GM19025 (cell line): Measurements from ENCODE around the gene RAD51B.
"Not testable (repeated sequence)": the region's sequence is repeated elsewhere in the genome, so short reads cannot be mapped to it uniquely, and the experiment has no call there.

ENCODE experiments used
- ATAC-seq: cut with Tn5 transposase; IDR thresholded peaks from one replicate; pipeline ENCODE4 v1.9.1; 2021; ENCODE audit warnings: mild to moderate bottlenecking, low read depth, moderate library complexity; ENCODE audit not compliant: unreplicated experiment

Gene RAD51B

DNA sequence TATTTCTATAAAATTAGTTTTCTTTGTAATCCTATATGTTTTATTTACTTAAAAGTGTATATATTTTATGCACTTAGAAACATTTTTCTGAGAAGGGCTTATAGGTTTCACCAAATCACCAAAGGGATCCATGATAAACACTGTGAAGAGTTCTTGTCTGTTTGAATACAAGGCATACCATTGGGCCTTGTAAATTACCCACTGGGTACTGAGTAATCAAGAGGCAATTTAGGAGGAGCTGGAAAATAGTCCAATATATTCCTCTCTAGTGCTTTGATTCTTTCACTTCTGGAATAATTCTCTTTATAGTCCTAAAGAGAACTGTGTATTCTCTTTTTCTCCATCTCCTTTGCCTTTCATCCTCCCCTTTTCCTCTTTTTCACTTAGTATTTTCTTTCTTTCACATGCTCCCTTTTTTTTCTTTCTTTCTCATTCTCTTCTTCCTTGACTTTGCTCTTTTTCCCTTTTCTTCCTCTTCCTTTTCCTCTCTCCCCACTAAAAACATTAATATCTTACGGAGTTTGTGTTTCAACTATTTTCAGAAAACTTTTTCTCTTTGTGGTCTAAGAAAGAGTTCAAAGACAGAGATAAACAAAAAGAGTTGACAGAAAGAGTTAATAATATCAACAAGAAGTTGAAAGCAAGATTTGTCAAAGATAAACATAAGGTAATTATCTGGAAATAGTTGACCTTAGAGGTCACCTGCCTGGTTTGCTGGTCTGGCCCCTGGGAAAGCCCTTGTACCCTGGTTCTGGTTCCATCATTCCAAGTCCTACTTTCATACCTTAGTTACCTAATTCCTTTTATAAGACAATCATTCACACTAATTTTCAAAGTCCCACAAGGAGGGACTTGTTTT lies 435.3 kb downstream of the RAD51B start:
- ATAC-seq, result no peak

DNA sequence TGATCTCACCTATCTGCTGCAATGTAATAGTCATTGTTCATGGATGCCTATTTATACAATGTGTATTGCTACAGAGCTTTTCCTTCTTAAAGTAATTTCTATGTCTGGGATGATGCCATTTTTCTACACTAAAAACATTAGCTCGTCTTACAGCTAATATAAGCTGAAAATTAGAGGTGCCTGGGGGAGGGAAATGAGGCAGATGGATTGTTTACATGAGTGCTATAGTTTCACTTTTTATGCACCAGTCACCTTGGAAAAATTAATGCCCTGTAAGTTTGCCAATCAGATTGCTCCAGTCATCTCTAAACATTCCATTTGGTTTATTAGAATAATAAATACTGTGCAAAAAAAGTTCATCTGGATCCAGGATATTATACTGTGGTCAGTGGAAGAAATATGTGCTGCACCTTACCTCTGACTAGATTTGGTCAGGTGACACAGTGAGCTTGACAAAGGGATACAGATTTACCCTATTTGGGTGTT lies 436.2 kb downstream of the RAD51B start:
- no peak for ATAC-seq

DNA sequence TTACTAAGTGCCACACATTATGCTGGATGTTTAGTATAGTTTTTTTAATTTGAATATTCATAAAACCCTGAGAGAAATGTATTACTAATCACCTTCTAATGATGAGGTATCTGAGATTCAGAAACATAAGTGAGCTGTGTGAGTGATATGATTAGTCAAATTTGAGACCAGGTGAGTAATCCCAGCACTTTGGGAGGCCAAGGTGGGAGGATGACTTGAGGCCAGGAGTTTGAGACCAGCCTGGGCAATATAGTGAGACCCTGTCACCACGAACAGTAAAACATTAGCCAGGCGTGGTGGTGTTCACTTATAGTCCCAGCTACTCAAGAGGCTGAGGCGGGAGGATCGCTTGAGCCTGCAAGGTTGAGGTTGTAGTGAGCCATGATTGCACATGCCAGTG lies 438.4 kb downstream of the RAD51B start:
- no peak for ATAC-seq

- not testable (repeated sequence) for ATAC-seq
These were observed 439.4 kb downstream of the RAD51B start for GRCh38 chr14:68258995-68259394.

GRCh38 chr14:68260121-68260520 lies 440.5 kb downstream of the RAD51B start:
- no peak for ATAC-seq

- ATAC-seq, result no peak
These were observed 441.7 kb downstream of the RAD51B start for GRCh38 chr14:68261092-68261842.

DNA sequence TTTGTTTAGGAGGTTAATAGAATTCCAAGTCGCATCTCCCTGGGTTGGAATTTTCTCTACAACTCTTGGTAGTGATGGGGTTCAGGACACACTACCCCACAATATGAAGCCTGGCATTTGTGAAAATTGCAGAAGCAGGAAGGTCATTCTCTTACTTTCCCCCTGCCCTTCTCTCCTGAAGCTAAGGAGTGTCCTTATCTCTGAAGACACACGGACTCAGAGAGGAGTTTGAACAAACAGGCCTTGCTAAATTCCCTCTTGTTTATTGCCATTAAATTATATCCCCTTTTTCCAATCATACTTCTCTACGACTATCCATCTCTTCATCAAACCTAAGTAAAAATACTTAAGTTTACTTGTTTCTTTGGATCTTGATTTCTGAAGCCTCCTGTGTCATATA lies 443.0 kb downstream of the RAD51B start:
- no peak for ATAC-seq

DNA sequence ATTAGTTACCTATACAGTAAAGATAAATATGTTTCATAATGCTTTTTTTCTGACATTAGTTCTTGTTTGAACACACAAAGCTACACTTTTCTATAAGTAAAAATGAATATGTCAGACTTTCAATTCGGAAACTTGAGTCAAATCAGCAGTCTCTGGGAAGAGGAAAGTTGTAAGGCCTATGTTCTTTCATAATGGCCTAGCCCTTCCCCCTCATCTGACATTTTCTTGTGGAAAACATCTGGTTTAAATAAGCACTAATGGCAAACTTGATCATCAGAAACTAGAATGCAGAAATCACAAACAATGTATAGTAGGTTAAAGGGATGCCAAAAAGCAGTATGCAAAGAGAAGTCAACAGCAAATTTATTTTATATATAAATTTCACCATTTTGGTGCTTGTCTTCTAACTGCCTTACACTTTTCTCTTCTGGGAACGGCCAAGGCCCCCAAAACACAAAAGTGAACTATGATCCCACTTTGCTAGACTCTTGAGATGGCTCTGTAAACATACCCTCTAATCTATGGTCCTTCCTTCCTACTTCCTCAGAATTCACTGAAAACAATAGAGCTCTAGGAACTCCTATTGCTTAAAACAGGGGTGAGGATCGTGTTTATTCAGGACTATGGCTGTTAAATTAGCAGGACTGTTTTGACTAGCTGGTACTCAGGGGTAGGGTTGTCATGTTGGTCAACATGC lies 444.1 kb downstream of the RAD51B start:
- ATAC-seq, result no peak

DNA sequence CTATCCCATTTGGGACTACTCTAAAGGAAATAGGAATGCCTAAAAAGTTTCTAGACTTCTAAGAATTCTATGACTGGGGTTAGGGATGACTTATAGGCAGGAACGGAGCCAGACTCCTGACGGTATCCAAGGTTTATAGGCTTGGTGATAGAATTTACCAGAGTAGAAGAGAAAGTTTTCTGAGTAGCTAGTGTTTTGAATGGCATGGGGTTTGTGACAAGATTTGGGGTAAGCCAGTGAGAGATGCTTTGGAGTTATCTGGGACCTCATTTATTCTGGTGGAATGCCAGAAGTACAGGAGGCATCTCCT lies 444.6 kb downstream of the RAD51B start:
- no peak for ATAC-seq

DNA sequence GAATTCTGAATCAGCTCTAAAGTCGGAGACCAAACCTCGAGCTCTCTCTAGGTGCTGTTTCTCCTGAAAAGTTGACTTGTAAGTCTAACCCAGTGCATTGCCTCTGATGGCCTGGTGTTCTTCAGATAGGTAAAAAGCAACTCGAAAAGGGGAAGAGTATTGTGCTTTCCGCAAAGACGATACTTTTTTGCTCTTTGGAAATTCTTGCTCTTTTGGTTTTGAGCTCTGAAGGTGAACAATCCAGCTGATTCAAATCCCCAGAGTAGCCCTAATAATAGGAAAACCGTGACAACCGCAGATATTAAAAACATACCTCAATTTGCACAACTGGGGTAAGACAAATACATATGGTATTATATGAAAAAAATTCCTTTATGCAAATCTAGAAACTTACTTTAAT lies 447.4 kb downstream of the RAD51B start:
- no peak for ATAC-seq

DNA sequence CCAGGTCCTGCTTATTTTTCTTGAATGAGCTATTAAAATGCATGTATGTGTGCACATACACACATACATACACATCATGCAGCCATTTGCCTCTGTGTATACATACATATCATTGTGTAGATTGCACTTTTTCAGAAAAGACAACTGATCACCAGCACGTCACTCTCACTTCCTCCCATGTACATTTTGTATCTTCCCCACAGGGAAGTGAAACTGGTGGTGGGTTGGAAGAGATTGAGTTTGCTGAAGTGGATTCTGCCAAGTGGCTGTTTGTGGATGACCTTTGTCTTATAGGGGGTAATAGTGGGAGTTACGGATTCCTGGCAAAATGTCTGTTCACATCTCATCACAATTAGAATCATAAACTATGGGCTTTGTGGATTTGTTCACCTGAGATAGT lies 448.6 kb downstream of the RAD51B start:
- peak; percentile 58 for ATAC-seq

- ATAC-seq, result no peak
These were observed 449.1 kb downstream of the RAD51B start for GRCh38 chr14:68268719-68269118.

- ATAC-seq, result no peak
These were observed 449.8 kb downstream of the RAD51B start for GRCh38 chr14:68269136-68269927.

DNA sequence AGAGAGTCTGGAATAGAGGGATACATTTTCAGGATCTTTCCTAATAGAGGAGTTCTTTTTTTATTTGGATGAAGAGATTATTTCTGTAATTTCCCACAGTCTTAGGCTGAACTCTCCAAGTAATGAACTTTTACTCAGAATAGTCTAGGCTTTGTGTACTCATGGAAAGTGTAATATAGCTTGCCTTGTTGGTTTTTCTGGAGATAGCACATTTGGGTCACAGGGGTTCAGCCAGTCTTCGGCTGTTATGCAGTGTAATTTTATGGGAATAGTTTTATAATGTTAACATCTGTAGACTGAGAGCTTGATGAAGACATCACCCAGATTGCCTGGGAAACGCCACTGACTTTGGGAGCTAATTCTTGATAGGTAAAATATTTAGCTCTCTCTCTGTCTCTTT lies 450.8 kb downstream of the RAD51B start:
- ATAC-seq, result no peak

- ATAC-seq, result no peak
These were observed 452.4 kb downstream of the RAD51B start for GRCh38 chr14:68271913-68272391.

- ATAC-seq, result no peak
These were observed 453.8 kb downstream of the RAD51B start for GRCh38 chr14:68273413-68273812.

DNA sequence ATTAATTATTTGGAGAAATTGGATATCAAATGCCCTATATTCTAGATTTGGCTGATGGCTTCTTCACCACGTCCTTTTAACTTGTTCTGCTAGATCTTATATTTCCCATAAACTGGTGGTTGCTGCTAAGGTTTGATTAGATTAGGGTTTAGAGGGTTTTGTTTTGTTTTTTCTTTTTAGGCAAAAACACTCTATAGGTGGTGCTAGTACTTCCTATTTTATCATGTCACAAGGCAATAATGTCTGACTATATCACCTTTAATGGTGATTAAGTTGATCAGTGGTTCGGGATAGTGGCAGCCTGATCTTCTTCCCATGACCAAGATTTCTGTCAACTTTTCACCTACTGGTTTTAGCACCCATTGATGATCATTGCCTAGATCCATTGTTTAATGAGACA lies 455.1 kb downstream of the RAD51B start:
- no peak for ATAC-seq

GRCh38 chr14:68278576-68279436 lies 459.2 kb downstream of the RAD51B start:
- ATAC-seq, result no peak

DNA sequence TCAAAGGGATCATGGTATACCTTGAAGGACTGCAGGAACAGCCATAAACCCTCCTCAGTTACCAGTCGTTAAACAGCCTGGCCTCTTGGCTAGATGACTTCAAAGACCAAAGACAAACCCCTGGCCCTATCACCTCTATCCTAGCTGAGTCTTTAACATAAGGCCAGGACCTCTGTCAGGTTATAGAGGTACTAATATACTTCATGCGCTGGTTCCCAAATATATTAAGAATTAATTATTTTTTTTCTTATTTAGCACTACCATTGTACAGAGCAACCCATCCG lies 459.8 kb downstream of the RAD51B start:
- no peak for ATAC-seq

- ATAC-seq, result no peak
These were observed 460.2 kb downstream of the RAD51B start for GRCh38 chr14:68279777-68280233.
